HG03280 (cell line): Measurements from ENCODE around the gene ERMAP.
"Not testable (repeated sequence)": the region's sequence is repeated elsewhere in the genome, so short reads cannot be mapped to it uniquely, and the experiment has no call there.

Experiments used
- ATAC-seq: cut with Tn5 transposase; IDR thresholded peaks from one replicate; pipeline ENCODE4 v1.9.1; 2021; ENCODE audit warnings: mild to moderate bottlenecking, moderate library complexity; ENCODE audit not compliant: unreplicated experiment

ERMAP gene

GRCh38 chr1:42806593-42806992 lies 10.3 kb upstream of the ERMAP start:
- no peak for ATAC-seq

- ATAC-seq = no peak
These were observed 9.8 kb upstream of the ERMAP start for GRCh38 chr1:42807056-42807668.

GRCh38 chr1:42814815-42815214 lies 2.1 kb upstream of the ERMAP start:
- ATAC-seq = not testable (repeated sequence)

GRCh38 chr1:42815941-42816584 lies 859 bp upstream of the ERMAP start:
- ATAC-seq = no peak

GRCh38 chr1:42817440-42817767 lies 482 bp downstream of the ERMAP start:
- no peak for ATAC-seq

- no peak for ATAC-seq
These were observed 1.1 kb downstream of the ERMAP start for GRCh38 chr1:42817976-42818375.

- ATAC-seq = no peak
These were observed 3.9 kb downstream of the ERMAP start for GRCh38 chr1:42820813-42821212.

GRCh38 chr1:42821690-42822089 lies 4.8 kb downstream of the ERMAP start:
- no peak for ATAC-seq

- no peak for ATAC-seq
These were observed 6.0 kb downstream of the ERMAP start for GRCh38 chr1:42822800-42823392.

- ATAC-seq = no peak
These were observed 7.6 kb downstream of the ERMAP start for GRCh38 chr1:42824481-42825035.

- ATAC-seq = no peak
These were observed 8.3 kb downstream of the ERMAP start for GRCh38 chr1:42825036-42825851.

GRCh38 chr1:42830631-42831030 lies 13.7 kb downstream of the ERMAP start:
- no peak for ATAC-seq

GRCh38 chr1:42831273-42831672 lies 14.4 kb downstream of the ERMAP start:
- ATAC-seq = no peak

- ATAC-seq = no peak
These were observed 15.8 kb downstream of the ERMAP start for GRCh38 chr1:42832641-42833240.

- ATAC-seq = no peak
These were observed 17.1 kb downstream of the ERMAP start for GRCh38 chr1:42833981-42834380.

GRCh38 chr1:42834803-42835202 lies 17.9 kb downstream of the ERMAP start:
- ATAC-seq = no peak

GRCh38 chr1:42835422-42835821 lies 18.5 kb downstream of the ERMAP start:
- ATAC-seq = no peak

GRCh38 chr1:42837709-42838108 lies 20.8 kb downstream of the ERMAP start:
- no peak for ATAC-seq

- ATAC-seq = no peak
These were observed 21.7 kb downstream of the ERMAP start for GRCh38 chr1:42838482-42839190.

- ATAC-seq = no peak
These were observed 24.1 kb downstream of the ERMAP start for GRCh38 chr1:42841010-42841409.
